ENCODE measurements around the gene GFRAL.

The GFRAL gene

GRCh38 chr6:55304747-55305146 is 22.5 kb upstream of the GFRAL start:
- H3K4me1 ChIP-seq: no peaks in the 10 kb centered on the region
- no peak for TF ChIP-seq Cebpa-rat (IDR thresholded peaks at IDR 0.05)
- no peak overlapping the region for H3K9ac ChIP-seq
- no peaks in the 10 kb centered on the region for H3K27me3 ChIP-seq
- H3K27ac ChIP-seq: no peak overlapping the region
- no peaks in the 10 kb centered on the region for H4K20me1 ChIP-seq
- no peaks in the 10 kb centered on the region for H3K36me3 ChIP-seq
- no peak overlapping the region for H3K4me2 ChIP-seq
- H3K4me3 ChIP-seq: no peak overlapping the region
- H3K9me3 ChIP-seq (replicated peaks in 1 of 11): no peaks in the 10 kb centered on the region

DNA sequence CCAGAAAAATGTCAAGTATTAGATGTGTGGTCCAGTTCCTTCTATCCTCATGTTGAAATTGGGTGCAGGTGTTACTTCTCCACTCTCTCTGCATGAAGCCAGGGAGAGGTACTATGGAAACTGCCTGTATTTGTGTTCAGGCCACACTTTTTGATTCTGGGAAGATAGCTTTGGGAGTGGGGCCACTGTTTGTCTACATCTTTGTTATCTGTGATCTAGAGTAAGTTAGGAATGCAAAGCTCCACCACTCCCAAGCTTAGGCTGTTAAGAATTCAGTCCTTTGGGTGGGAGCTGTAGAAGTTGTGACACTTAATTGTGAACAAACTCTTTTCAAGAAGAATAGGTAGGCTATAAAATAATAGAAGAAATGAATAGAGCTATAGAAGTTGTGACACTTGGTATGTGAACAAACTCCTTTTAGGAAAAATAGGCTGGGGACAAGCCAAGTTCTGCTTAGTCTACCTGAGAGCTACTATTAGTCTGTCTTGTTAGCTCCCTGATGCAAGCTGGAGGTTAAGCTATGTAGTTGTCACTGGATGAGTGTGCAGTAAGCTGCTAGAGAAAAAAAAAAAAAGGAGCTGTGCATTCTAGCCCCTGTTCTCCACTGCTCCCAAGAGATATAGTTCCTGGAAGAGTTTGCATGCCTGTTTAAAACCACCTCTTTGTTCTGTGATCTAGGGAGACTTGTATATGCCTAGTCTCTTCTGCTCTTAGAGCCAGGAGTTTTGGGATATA is 7.1 kb upstream of the GFRAL start:
- no peaks in the 10 kb centered on the region for H3K36me3 ChIP-seq
- H3K4me2 ChIP-seq: no peak overlapping the region
- no peaks in the 10 kb centered on the region for H4K20me1 ChIP-seq
- H3K9ac ChIP-seq: no peak overlapping the region
- H3K27me3 ChIP-seq: no peaks in the 10 kb centered on the region
- H3K27ac ChIP-seq: no peak overlapping the region
- H3K4me3 ChIP-seq: no peak overlapping the region
- H3K4me1 ChIP-seq: no peaks in the 10 kb centered on the region
- no peak for TF ChIP-seq Cebpa-rat (IDR thresholded peaks at IDR 0.05)
- no peaks in the 10 kb centered on the region for H3K9me3 ChIP-seq (replicated peaks in 1 of 11)

GRCh38 chr6:55320696-55321086 is 6.6 kb upstream of the GFRAL start:
- Histone ChIP-seq H3K27me3 (no peaks in the 10 kb centered on the region), H3K4me1 (no peaks in the 10 kb centered on the region), H3K36me3 (no peaks in the 10 kb centered on the region), H3K4me3 (no peak overlapping the region), H3K27ac (no peak overlapping the region), H3K9me3 (replicated peaks in 1 of 11) (no peaks in the 10 kb centered on the region), H3K4me2 (no peak overlapping the region), H4K20me1 (no peaks in the 10 kb centered on the region), H3K9ac (no peak overlapping the region)
- no peak for TF ChIP-seq Cebpa-rat (IDR thresholded peaks at IDR 0.05)

DNA sequence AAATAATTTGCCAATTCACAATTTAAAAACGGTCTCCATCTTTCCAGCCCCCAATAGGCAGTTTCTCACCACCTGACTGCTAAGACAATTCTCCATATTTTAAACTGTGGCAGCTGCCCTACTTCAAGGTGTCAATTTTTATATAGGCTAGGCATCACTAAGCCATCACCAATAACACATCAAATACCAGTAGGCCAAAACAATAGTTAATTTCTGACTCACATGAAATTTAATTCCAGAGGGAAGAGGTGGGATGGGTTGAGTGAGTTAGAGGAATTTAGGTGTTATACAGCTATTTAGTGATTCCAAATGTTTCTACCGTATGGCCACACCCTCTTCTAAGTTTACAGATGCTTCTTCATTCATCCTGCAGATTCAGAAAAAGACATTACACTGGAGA is 49.9 kb downstream of the GFRAL start:
- Histone ChIP-seq H3K4me2 (no peak overlapping the region), H4K20me1 (no peaks in the 10 kb centered on the region), H3K9me3 (replicated peaks in 1 of 11) (no peaks in the 10 kb centered on the region), H3K9ac (no peak overlapping the region), H3K4me1 (peaks cover 0 to 7% (median 0%) of the 10 kb centered on the region in 10 experiments; a peak in 7 of 20 replicates), H3K4me3 (no peak overlapping the region), H3K27me3 (no peaks in the 10 kb centered on the region), H3K27ac (no peak overlapping the region), H3K36me3 (no peaks in the 10 kb centered on the region)
- no peak for TF ChIP-seq Cebpa-rat (IDR thresholded peaks at IDR 0.05)

GRCh38 chr6:55379471-55379870 is 52.2 kb downstream of the GFRAL start:
- no peaks in the 10 kb centered on the region for H3K9me3 ChIP-seq (replicated peaks in 1 of 11)
- H3K4me3 ChIP-seq: no peak overlapping the region
- H3K27me3 ChIP-seq: no peaks in the 10 kb centered on the region
- H3K4me2 ChIP-seq: no peak overlapping the region
- no peak overlapping the region for H3K27ac ChIP-seq
- H3K36me3 ChIP-seq: no peaks in the 10 kb centered on the region
- no peaks in the 10 kb centered on the region for H4K20me1 ChIP-seq
- no peak for TF ChIP-seq Cebpa-rat (IDR thresholded peaks at IDR 0.05)
- H3K4me1 ChIP-seq: no peaks in the 10 kb centered on the region
- H3K9ac ChIP-seq: no peak overlapping the region

DNA sequence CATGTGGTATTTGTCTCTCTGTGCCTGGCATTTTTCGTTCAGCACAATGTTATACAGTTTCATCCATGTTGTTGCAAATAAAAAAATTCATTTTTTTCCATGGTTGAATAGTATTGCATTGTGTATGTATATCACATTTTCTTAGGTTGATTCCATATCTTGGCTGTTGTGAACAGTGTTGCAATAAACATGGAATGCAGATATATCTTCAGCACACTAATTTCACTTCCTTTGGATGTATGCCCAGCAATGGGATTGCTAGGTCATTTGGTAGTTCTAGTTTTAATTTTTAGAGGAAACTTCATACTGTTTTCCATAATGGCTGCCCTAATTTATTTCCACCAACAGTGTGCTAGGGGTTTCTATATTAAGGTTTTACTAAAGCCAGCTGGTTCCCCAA is 52.6 kb downstream of the GFRAL start:
- no peak for TF ChIP-seq Cebpa-rat (IDR thresholded peaks at IDR 0.05)
- no peak overlapping the region for H3K4me3 ChIP-seq
- H3K9ac ChIP-seq: no peak overlapping the region
- no peaks in the 10 kb centered on the region for H3K36me3 ChIP-seq
- H3K4me1 ChIP-seq: no peaks in the 10 kb centered on the region
- no peak overlapping the region for H3K4me2 ChIP-seq
- H3K27me3 ChIP-seq: no peaks in the 10 kb centered on the region
- H4K20me1 ChIP-seq: no peaks in the 10 kb centered on the region
- no peak overlapping the region for H3K27ac ChIP-seq
- no peaks in the 10 kb centered on the region for H3K9me3 ChIP-seq (replicated peaks in 1 of 11)

GRCh38 chr6:55388211-55388610 is 60.9 kb downstream of the GFRAL start:
- Histone ChIP-seq H4K20me1 (no peaks in the 10 kb centered on the region), H3K27ac (no peak overlapping the region), H3K4me2 (no peak overlapping the region), H3K36me3 (no peaks in the 10 kb centered on the region), H3K4me1 (no peaks in the 10 kb centered on the region), H3K9ac (no peak overlapping the region), H3K27me3 (no peaks in the 10 kb centered on the region), H3K9me3 (replicated peaks in 1 of 11) (no peaks in the 10 kb centered on the region), H3K4me3 (no peak overlapping the region)
- no peak for TF ChIP-seq Cebpa-rat (IDR thresholded peaks at IDR 0.05)

- no peak overlapping the region for H3K9ac ChIP-seq
- H3K27ac ChIP-seq: no peak overlapping the region
- H3K9me3 ChIP-seq (replicated peaks in 1 of 11): no peaks in the 10 kb centered on the region
- TF ChIP-seq Cebpa-rat (IDR thresholded peaks at IDR 0.05): no peak
- H4K20me1 ChIP-seq: no peaks in the 10 kb centered on the region
- H3K4me2 ChIP-seq: no peak overlapping the region
- no peaks in the 10 kb centered on the region for H3K27me3 ChIP-seq
- H3K4me1 ChIP-seq: no peaks in the 10 kb centered on the region
- no peaks in the 10 kb centered on the region for H3K36me3 ChIP-seq
- H3K4me3 ChIP-seq: no peak overlapping the region
These were observed 68.6 kb downstream of the GFRAL start for GRCh38 chr6:55395871-55396270.

GRCh38 chr6:55397986-55398385 is 70.7 kb downstream of the GFRAL start:
- Histone ChIP-seq H3K4me2 (no peak overlapping the region), H3K27me3 (no peaks in the 10 kb centered on the region), H3K27ac (no peak overlapping the region), H3K4me1 (no peaks in the 10 kb centered on the region), H3K36me3 (no peaks in the 10 kb centered on the region), H4K20me1 (no peaks in the 10 kb centered on the region), H3K4me3 (no peak overlapping the region), H3K9me3 (replicated peaks in 1 of 11) (no peaks in the 10 kb centered on the region), H3K9ac (no peak overlapping the region)
- no peak for TF ChIP-seq Cebpa-rat (IDR thresholded peaks at IDR 0.05)

- no peak overlapping the region for H3K4me3 ChIP-seq
- H3K4me1 ChIP-seq: no peaks in the 10 kb centered on the region
- no peaks in the 10 kb centered on the region for H3K9me3 ChIP-seq (replicated peaks in 1 of 11)
- no peak overlapping the region for H3K9ac ChIP-seq
- no peak for TF ChIP-seq Cebpa-rat (IDR thresholded peaks at IDR 0.05)
- no peaks in the 10 kb centered on the region for H3K27me3 ChIP-seq
- H3K27ac ChIP-seq: no peak overlapping the region
- H3K4me2 ChIP-seq: no peak overlapping the region
- no peaks in the 10 kb centered on the region for H4K20me1 ChIP-seq
- H3K36me3 ChIP-seq: no peaks in the 10 kb centered on the region
These were observed 72.1 kb downstream of the GFRAL start for GRCh38 chr6:55399351-55399750.
